Erythroblast (primary cell): ENCODE results near the gene LYPD6B.

Experiments
- GATA1 ChIP-seq: IDR thresholded peaks from 2 replicates; pipeline ENCODE4 v1.6.1; 2011; ENCODE audit warnings: low read depth, mild to moderate bottlenecking, control low read depth, low read length, moderate library complexity
- POLR2A ChIP-seq: IDR thresholded peaks from 2 replicates; pipeline ENCODE4 v1.6.1; 2011; ENCODE audit warnings: mild to moderate bottlenecking, low read length

- TF ChIP-seq POLR2A (no peak), GATA1 (no peak)
Observed at GRCh38 chr2:149158957-149159356, 120.5 kb downstream of the LYPD6B start.
